ENCODE results near the gene RPGRIP1L. TPM values are rescaled to one million over a fixed set of nuclear protein-coding genes. Genes with fewer than 3 reads are reported as not detected.

RPGRIP1L gene
- polyA plus RNA-seq, 3 donors, result 15.7 to 19.8 (median 19.5) TPM

GRCh38 chr16:53678155-53678554 lies 25.5 kb downstream of the RPGRIP1L start:
- no peak for DNase-seq (ENCODE audit: extremely low read depth in 1 of 11, low read depth in 9 of 11, low spot score in 4 of 11)

GRCh38 chr16:53673189-53673588 lies 30.5 kb downstream of the RPGRIP1L start:
- no peak for DNase-seq (ENCODE audit: extremely low read depth in 1 of 11, low read depth in 9 of 11, low spot score in 4 of 11)

- no peak for DNase-seq (ENCODE audit: extremely low read depth in 1 of 11, low read depth in 9 of 11, low spot score in 4 of 11)
Measured at GRCh38 chr16:53672461-53672860, 31.2 kb downstream of the RPGRIP1L start.

- DNase-seq (ENCODE audit: extremely low read depth in 1 of 11, low read depth in 9 of 11, low spot score in 4 of 11), result no peak
Measured at GRCh38 chr16:53668869-53669268, 34.8 kb downstream of the RPGRIP1L start.

GRCh38 chr16:53666786-53667415 lies 36.8 kb downstream of the RPGRIP1L start:
- no peak for DNase-seq (ENCODE audit: extremely low read depth in 1 of 11, low read depth in 9 of 11, low spot score in 4 of 11)

GRCh38 chr16:53664724-53665345 lies 38.8 kb downstream of the RPGRIP1L start:
- no peak for DNase-seq (ENCODE audit: extremely low read depth in 1 of 11, low read depth in 9 of 11, low spot score in 4 of 11)

GRCh38 chr16:53662072-53662471 lies 41.6 kb downstream of the RPGRIP1L start:
- DNase-seq (ENCODE audit: extremely low read depth in 1 of 11, low read depth in 9 of 11, low spot score in 4 of 11), result no peak

GRCh38 chr16:53654946-53655345 lies 48.7 kb downstream of the RPGRIP1L start:
- DNase-seq (ENCODE audit: extremely low read depth in 1 of 11, low read depth in 9 of 11, low spot score in 4 of 11), result no peak

- DNase-seq (ENCODE audit: extremely low read depth in 1 of 11, low read depth in 9 of 11, low spot score in 4 of 11), result peak in 1 of 11 donors; percentile 2
Measured at GRCh38 chr16:53651357-53651756, 52.3 kb downstream of the RPGRIP1L start.

- no peak for DNase-seq (ENCODE audit: extremely low read depth in 1 of 11, low read depth in 9 of 11, low spot score in 4 of 11)
Measured at GRCh38 chr16:53646506-53646905, 57.2 kb downstream of the RPGRIP1L start.

- no peak for DNase-seq (ENCODE audit: extremely low read depth in 1 of 11, low read depth in 9 of 11, low spot score in 4 of 11)
Measured at GRCh38 chr16:53643474-53643873, 60.2 kb downstream of the RPGRIP1L start.

- no peak for DNase-seq (ENCODE audit: extremely low read depth in 1 of 11, low read depth in 9 of 11, low spot score in 4 of 11)
Measured at GRCh38 chr16:53642094-53642493, 61.6 kb downstream of the RPGRIP1L start.

GRCh38 chr16:53636978-53637377 lies 66.7 kb downstream of the RPGRIP1L start:
- DNase-seq (ENCODE audit: extremely low read depth in 1 of 11, low read depth in 9 of 11, low spot score in 4 of 11), result no peak

- DNase-seq (ENCODE audit: extremely low read depth in 1 of 11, low read depth in 9 of 11, low spot score in 4 of 11), result no peak
Measured at GRCh38 chr16:53632526-53632925, 71.1 kb downstream of the RPGRIP1L start.

GRCh38 chr16:53631236-53632025 lies 72.2 kb downstream of the RPGRIP1L start:
- DNase-seq (ENCODE audit: extremely low read depth in 1 of 11, low read depth in 9 of 11, low spot score in 4 of 11), result no peak

- DNase-seq (ENCODE audit: extremely low read depth in 1 of 11, low read depth in 9 of 11, low spot score in 4 of 11), result no peak
Measured at GRCh38 chr16:53629607-53630312, 73.9 kb downstream of the RPGRIP1L start.

GRCh38 chr16:53629151-53629550 lies 74.5 kb downstream of the RPGRIP1L start:
- DNase-seq (ENCODE audit: extremely low read depth in 1 of 11, low read depth in 9 of 11, low spot score in 4 of 11), result no peak

GRCh38 chr16:53626811-53627210 lies 76.8 kb downstream of the RPGRIP1L start:
- DNase-seq (ENCODE audit: extremely low read depth in 1 of 11, low read depth in 9 of 11, low spot score in 4 of 11), result no peak

- DNase-seq (ENCODE audit: extremely low read depth in 1 of 11, low read depth in 9 of 11, low spot score in 4 of 11), result no peak
Measured at GRCh38 chr16:53626161-53626560, 77.5 kb downstream of the RPGRIP1L start.

GRCh38 chr16:53625221-53625620 lies 78.4 kb downstream of the RPGRIP1L start:
- no peak for DNase-seq (ENCODE audit: extremely low read depth in 1 of 11, low read depth in 9 of 11, low spot score in 4 of 11)
